Suprapubic skin (tissue), 3 donors: ENCODE measurements around the gene RC3H2.

Experiments used
- CTCF ChIP-seq, 2 donors: fragments of 200-600 bp in 1 of 2; fragments of 450-650 bp in 1 of 2; sonication (generic) in 1 of 2; IDR thresholded peaks; one replicate each; pipeline ENCODE4 v1.5.1; 2016 to 2019; ENCODE audit warnings: antibody characterized with exemption in 2 of 2, mild to moderate bottlenecking in 1 of 2, moderate library complexity in 1 of 2
- POLR2A ChIP-seq, 2 donors: fragments of 450-650 bp; IDR thresholded peaks; one replicate each; pipeline ENCODE4 v1.6.1; 2017; ENCODE audit warnings: antibody characterized with exemption in 2 of 2, mild to moderate bottlenecking in 2 of 2, moderate library complexity in 2 of 2

DNA sequence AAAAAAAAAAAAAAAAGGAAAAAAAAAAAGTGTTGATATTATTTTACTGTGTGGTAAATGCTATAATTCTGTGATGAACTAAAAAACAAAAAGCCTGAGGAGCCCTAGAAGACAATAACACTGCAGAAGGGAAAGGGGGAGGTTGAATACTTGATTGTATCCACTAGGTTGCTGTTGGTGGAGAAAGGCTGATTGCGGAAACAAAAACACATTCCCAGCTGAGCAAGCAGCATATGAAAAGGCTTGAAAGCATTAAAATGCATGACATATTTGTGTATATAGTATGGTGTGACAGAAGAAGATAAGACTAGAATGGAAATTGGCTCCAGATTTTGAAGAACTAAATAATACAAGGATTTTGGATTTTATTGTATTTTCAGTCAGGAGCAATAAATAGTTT lies 44.5 kb upstream of the RC3H2 start:
- TF ChIP-seq CTCF (IDR thresholded peaks at IDR 0.05) (no peak), POLR2A (IDR thresholded peaks at IDR 0.05) (no peak)
